ENCODE data around the gene ADAMTS15.

- TF ChIP-seq EP300 (IDR thresholded peaks at IDR 0.05) (no peak), POLR2A (IDR thresholded peaks at IDR 0.05) (no peak), POLR2AphosphoS5 (IDR thresholded peaks at IDR 0.05) (no peak)
- TF ChIP-seq, protein P1, sequence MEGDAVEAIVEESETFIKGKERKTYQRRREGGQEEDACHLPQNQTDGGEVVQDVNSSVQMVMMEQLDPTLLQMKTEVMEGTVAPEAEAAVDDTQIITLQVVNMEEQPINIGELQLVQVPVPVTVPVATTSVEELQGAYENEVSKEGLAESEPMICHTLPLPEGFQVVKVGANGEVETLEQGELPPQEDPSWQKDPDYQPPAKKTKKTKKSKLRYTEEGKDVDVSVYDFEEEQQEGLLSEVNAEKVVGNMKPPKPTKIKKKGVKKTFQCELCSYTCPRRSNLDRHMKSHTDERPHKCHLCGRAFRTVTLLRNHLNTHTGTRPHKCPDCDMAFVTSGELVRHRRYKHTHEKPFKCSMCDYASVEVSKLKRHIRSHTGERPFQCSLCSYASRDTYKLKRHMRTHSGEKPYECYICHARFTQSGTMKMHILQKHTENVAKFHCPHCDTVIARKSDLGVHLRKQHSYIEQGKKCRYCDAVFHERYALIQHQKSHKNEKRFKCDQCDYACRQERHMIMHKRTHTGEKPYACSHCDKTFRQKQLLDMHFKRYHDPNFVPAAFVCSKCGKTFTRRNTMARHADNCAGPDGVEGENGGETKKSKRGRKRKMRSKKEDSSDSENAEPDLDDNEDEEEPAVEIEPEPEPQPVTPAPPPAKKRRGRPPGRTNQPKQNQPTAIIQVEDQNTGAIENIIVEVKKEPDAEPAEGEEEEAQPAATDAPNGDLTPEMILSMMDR (IDR thresholded peaks at IDR 0.05), result no peak
Observed at GRCh38 chr11:130489716-130490115, 41.3 kb downstream of the ADAMTS15 start.
